HG03565 (cell line): Measurements from ENCODE around the gene CXCL12.

ENCODE experiments used
- ATAC-seq: cut with Tn5 transposase; IDR thresholded peaks from one replicate; pipeline ENCODE4 v1.9.1; 2021; ENCODE audit warnings: mild to moderate bottlenecking, moderate library complexity; ENCODE audit not compliant: unreplicated experiment

CXCL12 gene

GRCh38 chr10:44335330-44336021 is 49.4 kb downstream of the CXCL12 start:
- no peak for ATAC-seq

- no peak for ATAC-seq
Observed at GRCh38 chr10:44334621-44335184, 50.2 kb downstream of the CXCL12 start.

GRCh38 chr10:44334091-44334490 is 50.8 kb downstream of the CXCL12 start:
- ATAC-seq: no peak

DNA sequence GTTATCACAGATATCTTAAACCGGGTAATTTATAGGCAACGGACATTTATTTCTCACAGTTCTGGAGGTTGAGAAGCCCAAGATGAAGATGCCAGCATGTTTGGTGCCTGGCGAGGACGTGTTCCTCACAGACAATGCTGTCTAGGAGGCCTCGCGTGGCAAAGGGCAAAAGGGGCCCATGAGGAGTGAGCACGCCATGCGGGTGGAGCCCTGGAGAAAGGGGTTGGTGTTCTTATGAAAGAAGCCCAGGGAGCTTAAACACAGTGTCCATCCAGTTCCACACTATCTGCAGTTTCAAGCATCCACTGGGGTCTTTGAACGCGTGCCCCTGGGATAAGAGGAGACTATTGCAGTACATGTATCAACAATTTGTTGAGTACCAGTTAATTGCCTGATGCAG is 51.4 kb downstream of the CXCL12 start:
- ATAC-seq: no peak

- no peak for ATAC-seq
Observed at GRCh38 chr10:44332465-44332864, 52.4 kb downstream of the CXCL12 start.

GRCh38 chr10:44330431-44330830 is 54.5 kb downstream of the CXCL12 start:
- no peak for ATAC-seq

GRCh38 chr10:44327461-44327860 is 57.4 kb downstream of the CXCL12 start:
- ATAC-seq: no peak
